Keratinocyte (primary cell): ENCODE measurements around the gene PMIS2.

Experiments used
- CTCF ChIP-seq, 3 experiments: IDR thresholded peaks in 1 of 3; conservative IDR thresholded peaks in 1 of 3; optimal IDR thresholded peaks in 1 of 3; 2 replicates in 2 of 3; 3 replicates in 1 of 3; pipeline versions ENCODE3 to v1.5.1; 2011; ENCODE audit warnings: low read length in 3 of 3, mild to moderate bottlenecking in 3 of 3, moderate library complexity in 2 of 3, control low read depth in 1 of 3, inconsistent platforms in 1 of 3; ENCODE audit not compliant: insufficient read depth in 2 of 3; ENCODE audit errors: extremely low read depth in 1 of 3
- EZH2 ChIP-seq: IDR thresholded peaks from one replicate; pipeline ENCODE4 v1.6.1; 2012; ENCODE audit warnings: inconsistent platforms, mild to moderate bottlenecking, low read length, moderate library complexity

- TF ChIP-seq CTCF (optimal IDR thresholded peaks at IDR 0.05 in 1 of 3, IDR thresholded peaks at IDR 0.05 in 1 of 3, conservative IDR thresholded peaks at IDR 0.05 in 1 of 3; ENCODE audit: extremely low read depth in 1 of 3, insufficient read depth in 2 of 3, low read length in 3 of 3) (peak in 2 of 3 experiments; percentile 35 to 69), EZH2 (no peak)
These were observed 30.5 kb upstream of the PMIS2 start for GRCh38 chr19:35555301-35556005.
